ENCODE measurements around the gene NKTR.
"Not testable (repeated sequence)": the region's sequence is repeated elsewhere in the genome, so short reads cannot be mapped to it uniquely, and the experiment has no call there.

NKTR gene

DNA sequence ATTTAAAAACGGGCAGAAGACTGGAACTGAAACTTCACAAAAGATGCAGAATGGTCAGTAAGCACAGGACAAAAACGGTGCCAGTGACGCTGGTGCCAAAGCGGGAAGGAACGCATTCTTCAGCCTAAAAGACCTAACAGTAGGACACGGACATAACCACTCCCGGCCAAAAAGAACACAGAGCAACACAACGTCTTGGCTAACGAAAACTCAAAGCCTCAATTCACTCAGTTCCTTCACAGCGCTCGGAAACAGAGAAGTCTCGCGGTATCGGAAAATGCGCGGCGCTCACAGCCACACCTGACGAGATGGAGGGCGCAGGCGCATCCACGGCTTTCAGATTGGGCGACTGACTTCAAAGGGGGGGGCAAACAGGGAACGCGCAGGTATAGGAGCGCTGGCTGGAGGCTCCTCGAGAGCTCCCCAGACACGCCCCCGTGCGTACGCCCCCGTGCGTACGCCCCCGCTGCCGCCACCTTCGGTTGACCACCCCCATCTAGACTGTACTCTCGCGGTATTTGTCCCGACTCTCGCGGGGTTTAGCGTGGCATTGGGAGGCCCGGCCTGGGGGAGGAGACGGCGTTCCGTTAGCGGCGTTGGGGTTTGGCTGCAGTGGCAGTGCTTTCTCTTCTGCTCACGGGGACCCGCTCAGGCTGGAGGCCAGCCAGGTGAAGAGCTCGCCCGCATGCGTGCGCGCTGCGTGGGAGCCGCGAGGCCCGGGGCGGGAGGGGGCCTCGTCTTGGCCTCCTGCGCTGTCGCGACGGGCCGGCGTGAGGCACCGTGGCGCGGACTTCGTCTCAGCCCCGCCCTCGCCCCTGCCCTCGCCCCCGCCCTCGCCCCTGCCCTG is at the start of gene NKTR:
Gene NKTR, plus strand, starts transcription at position 576 of the 847 bp plus-strand sequence. CDS start 321 bp downstream, outside the sequence.
- DNase-seq (ENCODE audit: low read depth): peak; percentile 97

DNA sequence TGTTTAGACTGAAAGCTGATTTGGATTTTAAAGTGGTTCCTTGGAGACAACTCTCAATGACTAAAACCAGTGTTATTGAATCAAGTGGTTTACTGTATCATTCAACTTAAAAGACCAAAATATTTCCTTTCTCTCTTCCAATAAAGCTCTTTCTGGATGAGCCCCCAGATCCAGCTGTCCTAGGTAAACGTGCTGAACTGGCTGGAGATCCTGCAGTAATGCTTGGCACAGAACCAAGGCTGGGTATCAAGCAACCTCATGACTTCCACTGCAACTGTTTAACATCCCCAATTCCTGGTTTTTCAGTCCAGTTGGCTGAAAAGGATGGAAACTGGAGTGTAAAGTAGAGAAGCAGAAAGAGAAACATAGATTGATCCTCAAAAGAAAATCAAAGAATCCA is 47.7 kb upstream of the NKTR start:
- no peak for DNase-seq (ENCODE audit: low read depth)

DNA sequence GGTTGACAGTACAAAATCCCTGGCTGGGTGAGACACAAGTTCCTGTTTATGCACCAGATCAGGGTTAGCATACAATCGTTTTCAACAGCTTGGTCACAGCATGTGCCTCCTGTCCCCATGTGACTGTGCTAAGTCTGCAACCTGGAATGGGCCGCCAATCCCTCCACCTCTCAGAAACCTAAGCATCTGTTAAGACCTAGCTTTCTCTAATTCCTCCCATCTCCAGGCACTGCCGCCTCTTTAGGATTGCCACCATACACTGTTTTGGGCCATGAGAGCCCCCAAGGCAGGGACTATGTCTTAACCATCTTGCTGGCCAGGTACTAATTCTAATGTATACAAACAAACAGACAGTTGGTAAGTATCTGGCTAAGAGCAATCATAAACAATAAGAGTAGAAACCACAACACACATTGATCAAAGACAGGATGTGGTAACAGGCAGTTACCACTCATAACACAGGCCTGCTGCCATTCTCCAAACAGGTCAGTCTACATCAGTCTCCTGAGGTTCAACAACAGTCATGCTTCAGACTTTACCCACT is 44.3 kb upstream of the NKTR start:
- DNase-seq (ENCODE audit: low read depth): no peak

DNA sequence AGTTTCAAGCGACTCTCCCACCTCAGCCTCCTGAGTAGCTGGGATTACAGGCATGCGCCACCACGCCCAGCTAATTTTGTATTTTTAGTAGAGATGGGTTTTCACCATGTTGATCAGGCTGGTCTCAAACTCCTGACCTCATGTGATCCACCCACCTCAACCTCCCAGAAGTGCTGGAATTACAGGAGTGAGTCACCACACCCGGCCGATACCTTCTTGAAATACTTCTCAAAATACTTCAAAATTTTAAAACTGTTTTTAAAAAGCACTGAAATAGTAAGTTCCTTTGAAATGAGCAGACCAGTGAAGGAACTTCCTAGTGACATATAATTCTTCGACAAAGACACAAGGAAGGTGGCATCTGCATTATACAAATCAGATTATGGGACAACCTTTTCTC is 43.7 kb upstream of the NKTR start:
- DNase-seq (ENCODE audit: low read depth): not testable (repeated sequence)

DNA sequence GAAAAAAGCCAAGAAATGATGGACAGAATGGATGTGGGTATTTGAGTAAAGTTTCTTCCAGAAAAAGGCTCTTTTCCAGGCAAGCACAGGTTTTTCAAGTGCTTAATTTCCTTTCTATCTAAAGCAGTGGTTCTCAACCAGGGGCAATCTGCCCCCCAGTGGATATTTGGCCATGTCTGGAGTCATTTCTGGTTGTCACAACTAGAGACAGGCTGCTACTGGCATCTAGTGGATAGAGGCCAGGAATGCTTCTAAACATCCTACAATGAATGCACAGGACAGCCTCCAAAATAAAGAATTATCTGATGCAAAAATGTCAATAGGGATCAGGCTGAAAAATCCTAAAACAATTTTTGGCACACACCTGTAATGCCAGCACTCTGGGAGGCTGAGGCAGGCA is 42.6 kb upstream of the NKTR start:
- DNase-seq (ENCODE audit: low read depth): no peak

DNA sequence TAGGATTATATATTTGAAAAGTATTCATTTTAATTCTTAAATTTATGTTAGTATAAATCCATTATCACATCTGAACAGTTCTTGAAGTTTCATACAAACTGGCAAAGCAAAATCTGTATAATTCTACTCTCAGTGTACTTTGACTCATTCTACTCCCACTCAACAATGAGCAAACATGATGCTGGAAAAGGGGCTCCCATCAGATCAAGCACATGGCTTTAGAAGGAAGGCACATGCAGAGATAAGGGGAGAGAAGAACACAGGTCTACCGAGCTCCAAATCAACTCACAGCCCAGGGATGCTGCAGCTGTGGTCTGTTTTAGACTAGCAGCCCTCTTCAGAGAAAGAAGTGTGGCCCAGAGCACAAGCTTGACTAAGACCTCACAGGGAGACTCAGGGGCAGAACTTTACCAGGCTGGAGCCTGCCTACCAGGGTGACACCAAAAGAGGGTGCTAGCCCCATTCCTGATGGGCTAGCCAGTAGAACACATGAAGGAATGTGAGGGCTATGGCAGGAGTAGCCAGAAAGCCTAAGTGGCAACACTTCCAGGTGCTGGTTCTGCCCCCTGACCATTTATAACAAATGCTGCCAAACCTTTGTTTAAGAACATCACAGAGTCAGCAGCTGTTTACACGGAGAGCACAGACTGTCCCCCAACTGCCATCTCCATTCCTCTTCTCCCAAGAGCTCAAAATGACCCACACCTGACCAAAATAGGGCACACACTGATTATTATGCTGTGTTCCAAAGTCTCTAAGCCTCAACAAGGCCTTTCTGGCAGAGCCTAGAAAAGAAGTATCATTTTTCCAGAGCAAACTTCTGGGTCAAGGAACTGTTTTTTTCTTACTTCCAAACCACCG is 38.2 kb upstream of the NKTR start:
- DNase-seq (ENCODE audit: low read depth): no peak

DNA sequence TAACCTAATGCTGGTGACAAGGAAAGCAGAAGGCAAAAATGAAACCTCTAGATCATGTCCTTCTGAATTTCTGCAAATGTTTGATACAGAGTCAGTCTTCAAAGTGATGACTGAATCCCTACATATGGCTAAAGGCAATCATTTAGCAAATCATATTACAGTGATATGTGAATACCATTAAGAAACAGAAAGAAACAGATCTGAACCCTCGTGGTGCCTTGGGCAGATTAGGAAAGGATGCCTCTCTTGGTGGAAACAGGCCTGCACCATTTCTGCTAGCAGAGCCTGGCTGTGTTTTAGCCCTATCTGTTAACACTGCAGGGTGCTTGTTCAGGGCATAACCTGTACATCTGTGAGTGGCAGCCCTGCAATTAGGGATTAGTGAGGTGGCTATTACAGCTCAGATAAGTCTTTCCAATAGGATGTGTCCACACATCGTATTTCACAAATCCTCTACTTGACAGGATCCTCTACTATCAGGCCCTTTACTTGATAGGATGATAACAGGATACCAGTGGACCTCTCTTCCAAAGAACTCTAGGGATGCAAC is 30.8 kb upstream of the NKTR start:
- DNase-seq (ENCODE audit: low read depth): no peak

DNA sequence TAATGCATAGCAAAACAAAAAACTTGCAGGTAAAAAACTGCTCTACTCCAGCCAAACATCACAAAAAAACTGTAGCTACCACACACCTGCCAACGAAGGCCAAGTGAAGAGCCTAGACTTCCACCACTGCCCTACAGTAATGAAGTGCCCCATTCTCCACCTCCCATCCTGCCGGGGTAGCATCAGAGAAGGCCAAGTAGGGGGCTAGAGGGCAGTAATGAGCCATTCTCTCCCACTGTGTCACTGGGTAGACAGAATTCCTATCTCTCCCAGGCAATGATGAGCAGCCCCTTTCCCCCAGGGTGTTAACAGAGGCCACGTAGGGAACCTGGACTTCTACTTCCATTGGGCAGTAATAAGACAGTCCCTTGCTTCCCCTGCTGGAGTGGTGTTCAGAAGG is 28.2 kb upstream of the NKTR start:
- DNase-seq (ENCODE audit: low read depth): no peak

DNA sequence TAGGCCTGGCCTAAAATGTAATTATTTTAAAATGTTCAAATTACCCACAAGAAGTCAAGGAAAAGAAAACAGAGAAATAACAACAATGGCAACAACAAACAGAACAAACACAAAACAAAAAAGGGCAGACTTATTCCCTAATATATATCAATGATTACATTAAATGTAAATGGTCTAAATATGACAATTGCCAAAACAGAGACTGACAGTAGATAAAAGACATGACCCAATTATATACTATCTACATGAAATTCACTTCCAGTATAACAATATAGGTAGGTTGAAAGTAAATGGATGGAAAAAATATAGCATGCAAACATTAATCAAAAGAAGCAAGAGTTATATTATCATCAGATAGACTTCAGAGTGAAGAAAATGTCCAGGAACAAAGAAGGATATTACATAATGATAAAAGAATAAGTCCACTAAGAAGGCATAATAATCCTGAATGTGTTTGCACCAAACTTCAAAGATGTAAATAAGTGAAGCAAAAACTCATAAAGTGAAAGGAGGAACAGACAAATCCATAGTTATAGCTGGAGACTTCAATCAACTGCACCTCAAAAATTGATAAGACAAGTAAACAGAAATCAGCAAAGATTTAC is 25.2 kb upstream of the NKTR start:
- no peak for DNase-seq (ENCODE audit: low read depth)

DNA sequence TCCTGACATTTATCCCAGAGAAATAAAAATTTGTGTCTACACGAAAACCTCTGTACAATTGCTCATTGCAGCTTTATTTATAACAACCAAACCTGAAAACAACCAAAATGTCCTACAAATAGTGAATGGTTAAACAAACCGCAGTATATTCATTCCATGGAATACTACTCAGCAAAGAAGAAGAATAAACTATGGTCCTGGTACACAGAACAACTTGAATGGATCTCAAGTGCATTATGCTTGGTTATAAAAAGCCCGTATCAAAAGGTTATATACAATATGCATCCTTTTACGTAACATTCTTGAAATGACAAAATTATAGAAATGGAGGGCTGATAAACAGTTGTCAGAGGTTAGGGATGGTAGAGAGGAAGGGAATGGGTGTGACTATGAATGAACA is 22.4 kb upstream of the NKTR start:
- no peak for DNase-seq (ENCODE audit: low read depth)

DNA sequence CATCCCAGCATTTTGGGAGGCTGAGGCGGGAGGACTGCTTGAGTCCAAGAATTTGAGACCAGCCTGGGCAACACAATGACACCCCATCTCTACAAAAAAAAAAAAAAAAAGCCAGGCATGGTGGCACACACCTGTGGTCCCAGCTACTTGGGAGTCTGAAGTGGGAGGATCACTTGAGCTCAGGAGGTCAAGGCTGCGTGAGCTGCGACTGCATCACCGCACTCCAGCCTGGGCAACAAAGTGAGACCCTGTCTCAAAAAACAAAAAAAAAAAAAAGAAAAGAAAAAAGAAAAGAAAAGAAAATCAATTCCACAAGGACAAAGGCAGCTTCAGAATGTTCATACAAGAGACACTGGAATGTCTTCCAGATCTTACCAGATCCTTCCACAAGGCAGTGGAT is 21.1 kb upstream of the NKTR start:
- DNase-seq (ENCODE audit: low read depth): not testable (repeated sequence)

DNA sequence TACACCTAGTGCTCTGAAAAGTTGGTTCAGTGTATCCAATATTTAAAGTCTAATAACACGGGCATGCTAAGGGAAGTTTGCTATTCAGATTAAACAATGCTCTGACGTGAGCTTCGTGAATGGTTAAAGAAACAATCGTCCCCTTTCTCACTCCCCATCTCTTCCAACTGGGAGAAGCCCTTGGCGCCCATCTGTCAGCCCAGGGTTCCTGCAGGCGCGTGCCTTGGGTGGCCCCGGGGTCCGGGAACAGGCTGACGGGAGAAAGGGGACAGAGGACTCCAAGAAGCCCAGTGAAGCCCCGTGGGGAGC is 19.1 kb upstream of the NKTR start:
- DNase-seq (ENCODE audit: low read depth): no peak

DNA sequence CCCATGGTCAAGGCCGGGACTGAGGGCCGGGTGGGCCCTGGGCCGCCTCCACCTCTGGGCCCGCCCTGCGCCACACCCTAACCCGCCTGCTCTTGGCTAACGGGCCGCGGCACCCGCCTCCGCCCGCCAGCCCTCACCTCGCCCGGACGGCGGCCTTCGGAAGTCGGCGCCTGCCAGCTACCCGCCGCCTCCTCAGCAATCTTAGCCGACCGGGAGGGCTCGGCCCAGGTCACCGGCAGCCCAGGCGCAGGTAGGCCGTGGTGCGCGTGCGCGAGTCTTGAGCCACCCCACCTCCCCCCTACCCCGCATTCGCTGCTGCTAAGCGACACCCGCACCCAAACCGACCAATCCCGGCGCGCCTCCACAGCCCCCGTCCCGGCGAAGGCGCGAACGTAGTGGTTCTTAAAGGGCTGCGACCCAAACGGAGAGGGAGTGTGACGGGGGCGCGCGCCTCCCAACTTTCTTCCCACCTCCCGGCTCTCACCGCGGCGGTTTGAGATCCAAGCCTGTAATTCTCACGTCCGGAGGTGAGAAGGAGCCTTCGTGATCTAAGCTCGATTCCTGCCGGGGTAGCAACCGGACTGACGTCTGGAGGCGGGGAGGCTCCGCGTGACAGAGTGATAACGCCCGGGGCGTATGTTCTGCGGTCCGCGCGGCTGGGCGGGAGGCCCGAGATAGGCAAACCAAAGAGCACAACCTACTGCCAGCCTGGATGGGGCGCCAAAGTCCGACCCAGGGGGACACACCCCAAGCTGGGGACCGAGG is 18.6 kb upstream of the NKTR start, which contains the start of gene SEC22C:
Gene SEC22C, minus strand, starts transcription at position 259 of the 765 bp plus-strand sequence. CDS start 12,921 bp downstream, outside the sequence.
- peak; percentile 74 for DNase-seq (ENCODE audit: low read depth)

DNA sequence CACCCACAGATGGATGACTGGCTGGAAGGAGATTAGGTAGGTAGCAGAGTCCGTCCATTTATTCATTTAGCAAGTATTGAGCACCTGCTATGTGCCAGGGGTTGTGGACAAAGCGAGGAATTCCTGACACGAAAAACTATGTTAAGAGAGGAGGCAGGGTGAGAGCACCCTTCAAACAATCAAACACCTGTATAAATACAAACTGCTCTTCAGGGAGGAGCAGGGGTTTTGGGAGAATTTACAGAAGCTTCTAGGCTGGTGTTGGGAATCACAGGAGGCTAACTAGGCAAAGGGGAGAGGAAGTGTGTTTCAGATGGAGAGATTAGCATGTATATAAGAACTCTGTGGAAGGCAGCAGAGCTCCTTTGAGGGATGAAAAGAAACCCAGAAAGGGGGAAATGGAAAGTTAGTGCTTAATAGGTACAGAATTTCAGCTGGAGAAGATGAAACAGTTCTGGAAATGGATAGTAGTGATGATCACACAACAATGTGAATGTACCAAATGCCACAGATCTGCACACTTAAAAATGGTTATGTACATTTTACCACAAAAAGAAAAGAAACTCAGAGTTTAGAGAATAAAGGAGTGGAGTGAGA is 17.9 kb upstream of the NKTR start:
- DNase-seq (ENCODE audit: low read depth): no peak

DNA sequence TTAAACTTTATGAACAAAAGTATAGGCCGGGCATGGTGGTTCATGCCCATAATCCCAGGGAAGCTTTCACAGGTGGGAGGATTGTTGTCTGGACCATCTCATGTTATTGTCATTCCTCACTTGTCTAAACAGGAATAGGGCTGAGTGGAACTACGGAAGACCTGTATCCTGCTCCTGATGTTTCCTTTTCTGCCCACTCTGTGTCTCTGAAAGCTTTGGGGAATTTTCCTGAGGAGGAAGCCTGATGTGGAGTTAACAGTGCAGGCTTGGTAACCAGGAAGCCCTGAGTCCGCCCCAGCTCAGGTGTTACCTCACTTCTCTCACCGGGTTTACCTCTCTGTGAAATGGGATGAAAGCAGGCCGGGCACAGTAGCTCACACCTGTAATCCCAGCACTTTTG is 11.9 kb upstream of the NKTR start:
- no peak for DNase-seq (ENCODE audit: low read depth)

DNA sequence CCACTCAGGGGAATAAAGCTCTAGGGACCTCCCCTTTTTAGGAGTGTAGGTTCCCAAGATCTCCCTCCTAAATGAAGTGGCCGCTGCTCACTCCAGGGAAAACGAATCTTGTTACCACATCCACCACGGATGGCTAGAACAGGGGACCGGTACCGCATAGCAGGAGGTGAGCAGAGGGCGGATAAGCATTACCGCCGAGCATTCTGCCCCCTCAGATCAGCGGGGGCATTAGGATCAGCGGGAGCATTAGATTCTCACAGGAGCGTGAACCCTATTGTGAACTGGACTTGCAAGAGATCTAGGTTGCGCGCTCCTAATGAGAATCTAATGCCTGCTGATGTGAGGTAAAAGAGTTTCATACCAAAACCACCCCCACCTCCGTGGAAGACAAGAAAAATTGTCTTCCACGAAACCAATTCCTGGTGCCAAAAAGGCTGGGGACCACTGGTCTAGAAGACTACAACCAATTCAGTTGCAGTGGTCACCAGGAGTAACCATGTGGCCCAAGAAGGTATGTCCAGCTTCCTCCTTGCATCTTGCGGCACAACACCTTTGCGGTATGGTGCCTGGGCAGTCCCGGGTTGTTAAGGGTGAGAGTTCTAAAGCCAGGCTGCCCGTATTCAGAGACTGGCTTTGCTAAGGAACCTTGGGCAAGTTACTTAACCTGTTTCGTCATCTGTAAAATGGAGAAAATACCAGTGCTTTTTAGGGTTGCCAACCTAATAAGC is 10.9 kb upstream of the NKTR start:
- DNase-seq (ENCODE audit: low read depth): no peak

DNA sequence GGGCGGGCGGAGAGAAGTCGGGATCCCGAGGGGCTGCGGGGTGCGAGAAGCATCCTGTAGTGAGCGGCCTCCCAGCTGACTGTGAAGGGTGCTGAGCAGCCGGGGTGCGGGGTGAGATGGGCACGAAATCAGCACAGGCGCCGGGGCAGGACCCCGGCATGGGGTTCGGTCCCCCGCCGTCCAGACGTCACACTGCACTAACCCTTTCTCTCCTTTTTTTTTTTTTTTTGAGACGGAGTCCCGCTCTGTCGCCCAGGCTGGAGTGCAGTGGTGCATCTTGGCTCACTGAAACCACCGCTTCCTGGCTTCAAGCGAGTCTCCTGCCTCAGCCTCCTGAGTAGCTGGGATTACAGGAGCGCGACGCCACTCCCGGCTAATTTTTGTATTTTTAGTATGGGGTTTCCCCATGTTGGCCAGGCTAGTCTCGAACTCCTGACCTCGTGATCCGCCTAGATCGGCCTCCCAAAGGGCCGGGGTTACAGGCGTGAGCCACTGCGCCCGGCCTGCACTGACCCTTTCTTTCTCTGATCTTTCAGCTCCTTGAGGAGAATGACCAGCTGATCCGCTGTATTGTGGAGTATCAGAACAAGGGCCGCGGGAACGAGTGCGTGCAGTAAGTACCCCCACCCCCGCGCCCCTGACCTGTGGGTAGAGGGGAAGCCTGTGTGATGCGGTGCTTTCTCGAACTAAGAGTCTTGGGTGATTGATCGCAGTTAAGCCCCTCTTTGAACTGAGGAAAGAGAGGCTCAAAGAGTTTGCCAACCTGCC is 9.3 kb upstream of the NKTR start:
- no peak for DNase-seq (ENCODE audit: low read depth)

DNA sequence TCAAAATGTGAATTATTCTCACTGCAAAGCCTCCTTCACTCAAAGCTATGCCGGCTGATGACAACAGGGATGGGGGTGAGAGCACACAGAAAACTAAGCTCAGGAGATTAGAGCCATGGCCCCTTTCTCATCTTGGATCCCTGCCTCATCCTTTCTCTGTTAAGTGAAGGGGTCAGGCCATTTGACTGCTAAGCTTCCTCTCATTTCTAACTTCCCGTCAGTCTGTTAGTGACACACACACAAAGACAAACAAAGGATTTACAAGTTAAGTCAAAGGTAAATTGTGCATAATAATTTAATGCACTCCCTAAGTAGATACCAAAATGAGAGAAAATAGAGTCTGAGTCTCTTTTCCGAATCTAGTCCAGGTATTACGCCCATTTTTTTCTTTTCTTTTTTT is 8.7 kb upstream of the NKTR start:
- no peak for DNase-seq (ENCODE audit: low read depth)

DNA sequence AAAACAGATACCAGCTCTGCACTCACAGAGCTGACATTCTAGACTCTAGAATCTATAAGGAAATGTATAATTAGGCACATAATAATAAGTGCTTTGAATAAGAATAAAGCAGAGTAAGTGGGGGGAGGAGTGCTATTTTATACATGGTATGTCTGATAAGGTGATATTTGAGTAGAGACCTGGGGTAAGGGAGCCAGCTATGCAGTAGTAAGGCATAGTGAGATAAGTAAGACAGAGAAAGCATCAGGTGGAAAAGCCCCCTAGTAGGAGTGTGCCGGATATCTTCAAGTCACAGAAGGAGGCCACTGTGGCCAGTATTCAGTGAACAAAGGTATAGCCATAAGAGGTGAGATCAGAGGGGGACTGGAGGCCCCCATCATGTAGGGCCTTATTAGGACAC is 6.9 kb upstream of the NKTR start:
- no peak for DNase-seq (ENCODE audit: low read depth)

DNA sequence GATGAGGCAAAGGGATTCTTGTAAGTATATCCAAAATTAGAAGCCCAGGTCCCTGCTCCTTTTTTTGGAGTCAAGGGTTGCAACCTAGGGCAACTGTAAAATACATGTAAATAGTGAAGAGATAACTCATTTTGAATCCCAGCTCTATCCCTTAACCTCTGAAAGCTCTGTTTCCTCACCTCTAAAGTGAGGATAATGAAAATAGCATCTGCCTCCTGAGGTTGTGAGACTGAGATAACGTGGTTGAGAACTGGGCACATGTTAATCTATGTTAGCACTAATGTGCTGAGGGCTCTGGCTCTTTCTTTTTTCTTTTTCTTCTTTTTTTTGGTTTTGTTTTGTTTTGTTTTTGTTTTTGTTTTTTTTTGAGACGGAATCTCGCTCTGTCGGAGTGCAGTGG is 4.8 kb upstream of the NKTR start:
- DNase-seq (ENCODE audit: low read depth): no peak

Data from HS-5 (cell line).